ENCODE data around the gene ASGR1.
"Not testable (repeated sequence)": the region's sequence is repeated elsewhere in the genome, so short reads cannot be mapped to it uniquely, and the experiment has no call there.

ASGR1 gene

DNA sequence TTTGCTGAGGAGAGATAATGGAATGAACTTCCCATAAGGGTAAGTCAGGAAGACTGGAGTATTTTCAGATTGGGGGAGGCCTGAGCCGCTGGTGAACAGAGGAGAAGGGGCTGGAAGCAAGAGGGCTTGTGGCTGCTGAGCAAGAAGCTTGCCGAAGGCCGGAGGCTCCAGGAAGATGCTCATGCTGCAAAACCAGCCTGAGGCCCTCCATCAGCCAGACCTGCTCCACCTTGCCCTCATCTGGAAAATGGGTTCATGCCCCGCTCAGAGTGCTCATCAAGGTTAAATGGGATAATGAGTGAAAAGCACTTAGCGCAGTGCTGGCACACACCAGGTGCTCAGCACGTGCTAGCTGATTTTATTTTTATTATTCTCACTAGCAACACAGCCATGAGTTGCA is 5.5 kb upstream of the ASGR1 start:
- H3K4me3 ChIP-seq (replicated peaks in 1 of 2; ENCODE audit: low read depth in 2 of 2, low read length in 2 of 2), result no peak overlapping the region
- no peak for TF ChIP-seq CTCF (IDR thresholded peaks at IDR 0.05; ENCODE audit: low read depth, low read length)
- no peak for DNase-seq (ENCODE audit: low read depth in 2 of 2)

DNA sequence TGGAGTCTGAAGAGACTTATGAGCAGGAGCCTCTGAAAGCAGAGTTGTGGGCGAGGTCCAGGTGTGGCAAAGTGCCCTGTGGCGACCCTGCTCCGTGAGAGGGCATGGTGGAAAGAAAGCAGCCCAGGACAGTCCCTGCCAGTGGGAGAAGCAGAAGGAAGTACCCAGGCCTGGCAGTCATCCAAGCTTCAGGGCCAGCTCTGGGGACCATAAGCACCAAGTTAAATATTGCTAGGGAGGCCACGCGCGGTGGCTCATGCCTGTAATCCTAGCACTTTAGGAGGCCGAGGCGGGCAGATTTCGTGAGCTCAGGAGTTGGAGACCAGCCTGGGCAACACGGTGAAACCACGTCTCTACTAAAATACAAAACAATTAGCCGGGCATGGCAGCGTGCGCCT is 4.9 kb upstream of the ASGR1 start:
- no peak for DNase-seq (ENCODE audit: low read depth in 2 of 2)
- TF ChIP-seq CTCF (IDR thresholded peaks at IDR 0.05; ENCODE audit: low read depth, low read length), result no peak
- H3K4me3 ChIP-seq (replicated peaks in 1 of 2; ENCODE audit: low read depth in 2 of 2, low read length in 2 of 2), result no peak overlapping the region

DNA sequence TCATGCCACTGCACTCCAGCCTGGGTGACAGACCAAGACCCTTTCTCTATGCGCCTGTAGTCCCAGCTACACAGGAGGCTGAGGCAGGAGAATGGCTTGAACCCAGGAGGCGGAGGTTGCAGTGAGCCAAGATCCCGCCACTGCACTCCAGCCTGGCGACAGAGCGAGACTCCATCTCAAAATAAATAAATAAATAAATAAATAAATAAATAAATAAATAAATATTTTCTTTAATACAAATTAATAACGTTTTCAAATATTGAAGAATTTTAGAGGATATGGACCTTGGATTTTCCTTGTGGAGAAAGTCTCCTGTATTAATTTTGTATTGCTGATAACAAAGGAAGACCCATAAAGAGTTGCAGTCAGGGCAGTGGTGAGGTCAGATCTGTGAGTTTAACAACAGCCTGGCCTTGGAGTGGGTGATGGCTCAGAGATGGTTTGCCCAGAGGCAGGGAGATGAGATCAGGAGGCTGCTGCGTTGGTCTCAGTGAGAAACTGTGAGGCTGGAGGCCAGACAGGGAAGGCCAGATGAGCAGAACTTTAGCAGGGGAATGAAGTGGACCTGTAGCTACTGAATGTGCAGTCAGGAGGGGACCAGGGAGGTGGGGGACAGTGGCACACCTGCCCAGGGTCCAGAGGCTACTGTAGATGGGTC is 4.4 kb upstream of the ASGR1 start:
- TF ChIP-seq CTCF (IDR thresholded peaks at IDR 0.05; ENCODE audit: low read depth, low read length), result no peak
- DNase-seq (ENCODE audit: low read depth in 2 of 2), result no peak
- no peak overlapping the region for H3K4me3 ChIP-seq (replicated peaks in 1 of 2; ENCODE audit: low read depth in 2 of 2, low read length in 2 of 2)

GRCh38 chr17:7182101-7182500 is 2.9 kb upstream of the ASGR1 start:
- not testable (repeated sequence) for H3K4me3 ChIP-seq (replicated peaks in 1 of 2; ENCODE audit: low read depth in 2 of 2, low read length in 2 of 2); DNase-seq (ENCODE audit: low read depth in 2 of 2)

GRCh38 chr17:7178973-7179316 is 225 bp downstream of the ASGR1 start:
- TF ChIP-seq CTCF (IDR thresholded peaks at IDR 0.05; ENCODE audit: low read depth, low read length), result no peak
- DNase-seq (ENCODE audit: low read depth in 2 of 2), result no peak
- H3K4me3 ChIP-seq (replicated peaks in 1 of 2; ENCODE audit: low read depth in 2 of 2, low read length in 2 of 2), result no peak overlapping the region

DNA sequence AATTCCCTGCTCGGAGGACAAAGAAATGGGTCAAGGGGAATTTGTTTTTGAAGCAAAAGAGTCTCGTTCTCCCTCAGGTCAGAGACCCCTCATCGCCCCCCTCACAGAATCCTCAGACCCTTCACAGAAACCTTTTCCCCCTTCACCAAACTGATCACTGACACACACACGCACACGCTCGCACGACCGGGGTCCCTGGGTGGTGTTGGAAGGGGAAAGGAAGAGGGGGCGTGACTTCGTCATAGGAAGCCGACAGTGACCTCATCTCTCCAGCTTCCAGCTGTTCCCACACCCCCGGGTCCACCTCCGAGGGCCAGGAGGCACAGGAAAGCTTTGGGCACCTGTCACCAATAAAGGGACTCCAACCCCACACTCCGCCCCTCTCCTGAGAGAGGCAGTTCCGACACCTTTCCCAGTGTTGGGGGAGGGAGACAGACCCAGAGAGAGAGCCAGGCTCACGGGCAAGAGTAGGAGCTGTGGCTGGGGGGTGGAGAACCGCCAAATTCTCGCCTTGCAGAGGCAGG is 1.2 kb downstream of the ASGR1 start:
- TF ChIP-seq CTCF (IDR thresholded peaks at IDR 0.05; ENCODE audit: low read depth, low read length), result no peak
- peak in 1 of 2 donors; percentile 25 for DNase-seq (ENCODE audit: low read depth in 2 of 2)
- peak overlapping the region; percentile 38 to 45 for H3K4me3 ChIP-seq (replicated peaks in 1 of 2; ENCODE audit: low read depth in 2 of 2, low read length in 2 of 2)

GRCh38 chr17:7177191-7177953 is 1.8 kb downstream of the ASGR1 start:
- TF ChIP-seq CTCF (IDR thresholded peaks at IDR 0.05; ENCODE audit: low read depth, low read length), result peak; percentile 94
- peak overlapping the region; percentile 38 to 45 for H3K4me3 ChIP-seq (replicated peaks in 1 of 2; ENCODE audit: low read depth in 2 of 2, low read length in 2 of 2)
- DNase-seq (ENCODE audit: low read depth in 2 of 2), result peak; percentile 59 to 69
